Neural progenitor cell (in vitro differentiated cells): ENCODE data around the gene TNFRSF25. TPM values are rescaled to one million over a fixed set of nuclear protein-coding genes. Genes with fewer than 3 reads are reported as not detected.
A peak's percentile ranks its signal among the peaks of the same experiment; 100 is the strongest.

Experiments used
- DNase-seq: peaks from one replicate; pipeline ENCODE4 v3.0.0-alpha.2; 2016; ENCODE audit warnings: low spot score
- H2AFZ ChIP-seq: fragments of 200-600 bp; sonication (generic); replicated peaks from 2 replicates; pipeline ENCODE4 v1.6.1; 2016; ENCODE audit warnings: antibody characterized with exemption
- H3F3A ChIP-seq: fragments of 200-600 bp; sonication (generic); 2 replicates; pipeline ENCODE4 v1.6.1; 2016; ENCODE audit warnings: antibody characterized with exemption, low read depth
- H3K27ac ChIP-seq: fragments of 200-600 bp; sonication (generic); 2 replicates; pipeline ENCODE4 v1.5.1; 2016; ENCODE audit warnings: mild to moderate bottlenecking
- H3K27me3 ChIP-seq: fragments of 200-600 bp; sonication (generic); 2 replicates; pipeline ENCODE4 v1.6.1; 2016; ENCODE audit warnings: mild to moderate bottlenecking, moderate library complexity
- H3K36me3 ChIP-seq: fragments of 200-600 bp; sonication (generic); 2 replicates; pipeline ENCODE4 v1.5.1; 2016
- H3K4me1 ChIP-seq: fragments of 200-600 bp; sonication (generic); 2 replicates; pipeline ENCODE4 v1.6.1; 2016; ENCODE audit warnings: mixed run types
- H3K4me2 ChIP-seq: fragments of 200-600 bp; sonication (generic); 2 replicates; pipeline ENCODE4 v1.6.1; 2016
- H3K4me3 ChIP-seq: fragments of 200-600 bp; sonication (generic); 2 replicates; pipeline ENCODE4 v1.5.1; 2016
- H3K79me2 ChIP-seq: fragments of 200-600 bp; sonication (generic); 2 replicates; pipeline ENCODE4 v1.6.1; 2016; ENCODE audit warnings: low read depth
- H3K9ac ChIP-seq: fragments of 200-600 bp; sonication (generic); 2 replicates; pipeline ENCODE4 v1.6.1; 2016
- H3K9me3 ChIP-seq: fragments of 200-600 bp; sonication (generic); 2 replicates; pipeline ENCODE4 v1.5.1; 2016; ENCODE audit warnings: low read depth
- H4K20me1 ChIP-seq: fragments of 200-600 bp; sonication (generic); 2 replicates; pipeline ENCODE4 v1.6.1; 2016; ENCODE audit warnings: low read depth
- H3K27ac Mint-ChIP-seq: 3 replicates; pipeline ENCODE4 v1.8.0; 2021; ENCODE audit warnings: mixed read lengths
- H3K27me3 Mint-ChIP-seq: 2 replicates; pipeline ENCODE4 v1.8.0; 2022; ENCODE audit warnings: low read depth, mild to moderate bottlenecking, inconsistent platforms, moderate library complexity, mixed read lengths; ENCODE audit not compliant: insufficient read depth
- H3K36me3 Mint-ChIP-seq: 3 replicates; pipeline ENCODE4 v1.8.0; 2021; ENCODE audit warnings: mixed read lengths
- H3K4me1 Mint-ChIP-seq: 3 replicates; pipeline ENCODE4 v1.8.0; 2021; ENCODE audit warnings: mixed read lengths
- H3K4me3 Mint-ChIP-seq: 3 replicates; pipeline ENCODE4 v1.8.0; 2021; ENCODE audit warnings: mild to moderate bottlenecking, moderate library complexity, mixed read lengths
- H3K9me3 Mint-ChIP-seq: 3 replicates; pipeline ENCODE4 v1.8.0; 2020; ENCODE audit warnings: mixed read lengths
- EZH2 ChIP-seq: fragments of 200-600 bp; sonication (generic); IDR thresholded peaks from 2 replicates; pipeline ENCODE4 v1.6.1; 2017; ENCODE audit warnings: antibody characterized with exemption, mild to moderate bottlenecking, moderate library complexity
- EZH2phosphoT487 ChIP-seq: fragments of 200-600 bp; sonication (generic); IDR thresholded peaks from 2 replicates; pipeline ENCODE4 v1.6.1; 2017; ENCODE audit warnings: antibody characterized with exemption
- total RNA-seq: library from RNA; depleted of rRNA; stranded (reverse); fragments of >200 nt; gene quantifications from 2 replicates; pipeline ENCODE4 v1.2.3, GENCODE V29; 2015; ENCODE audit warnings: low replicate concordance
- TF ChIP-seq, protein P1 (sequence below): fragments of 200-600 bp; sonication (generic); IDR thresholded peaks from 2 replicates; pipeline ENCODE4 v1.5.1; 2017; ENCODE audit warnings: antibody characterized with exemption, mild to moderate bottlenecking

TNFRSF25 gene
- total RNA-seq, 1 donor from 2014 or later, result 15.6 TPM

- peaks cover 2% of the 10 kb centered on the region for H3K36me3 Mint-ChIP-seq
- H3K9me3 Mint-ChIP-seq, result no peaks in the 10 kb centered on the region
- H3K79me2 ChIP-seq, result no peaks in the 10 kb centered on the region
- H3K27me3 Mint-ChIP-seq, result peaks cover 2% of the 10 kb centered on the region
- no peak overlapping the region for H3K9ac ChIP-seq
- no peak overlapping the region for H3K4me3 Mint-ChIP-seq
- no peak for TF ChIP-seq EZH2
- TF ChIP-seq, protein P1, sequence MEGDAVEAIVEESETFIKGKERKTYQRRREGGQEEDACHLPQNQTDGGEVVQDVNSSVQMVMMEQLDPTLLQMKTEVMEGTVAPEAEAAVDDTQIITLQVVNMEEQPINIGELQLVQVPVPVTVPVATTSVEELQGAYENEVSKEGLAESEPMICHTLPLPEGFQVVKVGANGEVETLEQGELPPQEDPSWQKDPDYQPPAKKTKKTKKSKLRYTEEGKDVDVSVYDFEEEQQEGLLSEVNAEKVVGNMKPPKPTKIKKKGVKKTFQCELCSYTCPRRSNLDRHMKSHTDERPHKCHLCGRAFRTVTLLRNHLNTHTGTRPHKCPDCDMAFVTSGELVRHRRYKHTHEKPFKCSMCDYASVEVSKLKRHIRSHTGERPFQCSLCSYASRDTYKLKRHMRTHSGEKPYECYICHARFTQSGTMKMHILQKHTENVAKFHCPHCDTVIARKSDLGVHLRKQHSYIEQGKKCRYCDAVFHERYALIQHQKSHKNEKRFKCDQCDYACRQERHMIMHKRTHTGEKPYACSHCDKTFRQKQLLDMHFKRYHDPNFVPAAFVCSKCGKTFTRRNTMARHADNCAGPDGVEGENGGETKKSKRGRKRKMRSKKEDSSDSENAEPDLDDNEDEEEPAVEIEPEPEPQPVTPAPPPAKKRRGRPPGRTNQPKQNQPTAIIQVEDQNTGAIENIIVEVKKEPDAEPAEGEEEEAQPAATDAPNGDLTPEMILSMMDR, result peak; percentile 95
- H3K27ac ChIP-seq, result no peak overlapping the region
- H3K27me3 ChIP-seq, result peaks cover 11% of the 10 kb centered on the region
- no peaks in the 10 kb centered on the region for H3K36me3 ChIP-seq
- no peaks in the 10 kb centered on the region for H3K9me3 ChIP-seq
- H3K27ac Mint-ChIP-seq, result no peak overlapping the region
- peak; percentile 72 for DNase-seq
- peaks cover 2% of the 10 kb centered on the region for H4K20me1 ChIP-seq
- peaks cover 7% of the 10 kb centered on the region for H3K4me1 ChIP-seq
- no peak overlapping the region for H3K4me2 ChIP-seq
- no peak overlapping the region for H3K4me3 ChIP-seq
- no peak overlapping the region for H2AFZ ChIP-seq
- H3K4me1 Mint-ChIP-seq, result peaks cover 10% of the 10 kb centered on the region
- H3F3A ChIP-seq, result no peaks in the 10 kb centered on the region
Observed at GRCh38 chr1:6475381-6476133, 9.6 kb upstream of the TNFRSF25 start.

GRCh38 chr1:6474815-6475282, 8.9 kb upstream of the TNFRSF25 start:
- Histone ChIP-seq H3K4me1 (peaks cover 7% of the 10 kb centered on the region), H3K27me3 (peaks cover 12% of the 10 kb centered on the region), H2AFZ (no peak overlapping the region), H3K4me3 (no peak overlapping the region), H3K9me3 (no peaks in the 10 kb centered on the region), H4K20me1 (peaks cover 2% of the 10 kb centered on the region), H3K4me2 (no peak overlapping the region), H3K9ac (no peak overlapping the region), H3F3A (no peaks in the 10 kb centered on the region), H3K36me3 (no peaks in the 10 kb centered on the region), H3K27ac (no peak overlapping the region), H3K79me2 (no peaks in the 10 kb centered on the region)
- no peaks in the 10 kb centered on the region for H3K9me3 Mint-ChIP-seq
- peaks cover 2% of the 10 kb centered on the region for H3K36me3 Mint-ChIP-seq
- TF ChIP-seq, protein P1, result no peak
- TF ChIP-seq EZH2phosphoT487, result no peak
- TF ChIP-seq EZH2, result no peak
- DNase-seq, result no peak
- H3K27me3 Mint-ChIP-seq, result peaks cover 2% of the 10 kb centered on the region
- peaks cover 10% of the 10 kb centered on the region for H3K4me1 Mint-ChIP-seq
- H3K27ac Mint-ChIP-seq, result no peak overlapping the region
- no peak overlapping the region for H3K4me3 Mint-ChIP-seq

GRCh38 chr1:6473974-6474814, 8.2 kb upstream of the TNFRSF25 start:
- no peaks in the 10 kb centered on the region for H3K79me2 ChIP-seq
- no peak overlapping the region for H3K4me3 ChIP-seq
- H3K27ac ChIP-seq, result no peak overlapping the region
- Mint-ChIP-seq H3K36me3 (peaks cover 3% of the 10 kb centered on the region), H3K27ac (no peak overlapping the region), H3K4me3 (no peak overlapping the region), H3K4me1 (peaks cover 10% of the 10 kb centered on the region), H3K27me3 (peaks cover 2% of the 10 kb centered on the region), H3K9me3 (no peaks in the 10 kb centered on the region)
- peaks cover 12% of the 10 kb centered on the region for H3K27me3 ChIP-seq
- H4K20me1 ChIP-seq, result peaks cover 2% of the 10 kb centered on the region
- TF ChIP-seq EZH2 (no peak), EZH2phosphoT487 (no peak)
- TF ChIP-seq, protein P1, result no peak
- H2AFZ ChIP-seq, result no peak overlapping the region
- H3K4me1 ChIP-seq, result peaks cover 7% of the 10 kb centered on the region
- no peaks in the 10 kb centered on the region for H3F3A ChIP-seq
- no peaks in the 10 kb centered on the region for H3K9me3 ChIP-seq
- H3K4me2 ChIP-seq, result no peak overlapping the region
- no peaks in the 10 kb centered on the region for H3K36me3 ChIP-seq
- no peak for DNase-seq
- no peak overlapping the region for H3K9ac ChIP-seq
